ENCODE measurements around the gene LOXL3.

LOXL3 gene

GRCh38 chr2:74512744-74513604 is 40.8 kb downstream of the LOXL3 start:
- TF ChIP-seq ZNF341 (tag by site-specific recombination; IDR thresholded peaks at IDR 0.05; ENCODE audit: low read depth), result no peak
- TF ChIP-seq, protein P1, sequence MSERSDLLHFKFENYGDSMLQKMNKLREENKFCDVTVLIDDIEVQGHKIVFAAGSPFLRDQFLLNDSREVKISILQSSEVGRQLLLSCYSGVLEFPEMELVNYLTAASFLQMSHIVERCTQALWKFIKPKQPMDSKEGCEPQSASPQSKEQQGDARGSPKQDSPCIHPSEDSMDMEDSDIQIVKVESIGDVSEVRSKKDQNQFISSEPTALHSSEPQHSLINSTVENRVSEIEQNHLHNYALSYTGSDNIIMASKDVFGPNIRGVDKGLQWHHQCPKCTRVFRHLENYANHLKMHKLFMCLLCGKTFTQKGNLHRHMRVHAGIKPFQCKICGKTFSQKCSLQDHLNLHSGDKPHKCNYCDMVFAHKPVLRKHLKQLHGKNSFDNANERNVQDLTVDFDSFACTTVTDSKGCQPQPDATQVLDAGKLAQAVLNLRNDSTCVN (tag by site-specific recombination; optimal IDR thresholded peaks at IDR 0.05), result no peak
- TF ChIP-seq ZBTB21 (tag by site-specific recombination; IDR thresholded peaks at IDR 0.05), result no peak
- no peak for TF ChIP-seq ZNF837 (tag by site-specific recombination; IDR thresholded peaks at IDR 0.05)
- no peak for TF ChIP-seq ZNF514 (tag by site-specific recombination; IDR thresholded peaks at IDR 0.05)
- no peak for TF ChIP-seq GFI1B (tag by site-specific recombination; IDR thresholded peaks at IDR 0.05)
- no peak for TF ChIP-seq ZNF214 (tag by site-specific recombination; IDR thresholded peaks at IDR 0.05; ENCODE audit: borderline replicate concordance)
- TF ChIP-seq ZFP69B (tag by site-specific recombination; IDR thresholded peaks at IDR 0.05), result no peak
- TF ChIP-seq YY1 (tag by site-specific recombination; IDR thresholded peaks at IDR 0.05), result no peak
- TF ChIP-seq, protein P2, sequence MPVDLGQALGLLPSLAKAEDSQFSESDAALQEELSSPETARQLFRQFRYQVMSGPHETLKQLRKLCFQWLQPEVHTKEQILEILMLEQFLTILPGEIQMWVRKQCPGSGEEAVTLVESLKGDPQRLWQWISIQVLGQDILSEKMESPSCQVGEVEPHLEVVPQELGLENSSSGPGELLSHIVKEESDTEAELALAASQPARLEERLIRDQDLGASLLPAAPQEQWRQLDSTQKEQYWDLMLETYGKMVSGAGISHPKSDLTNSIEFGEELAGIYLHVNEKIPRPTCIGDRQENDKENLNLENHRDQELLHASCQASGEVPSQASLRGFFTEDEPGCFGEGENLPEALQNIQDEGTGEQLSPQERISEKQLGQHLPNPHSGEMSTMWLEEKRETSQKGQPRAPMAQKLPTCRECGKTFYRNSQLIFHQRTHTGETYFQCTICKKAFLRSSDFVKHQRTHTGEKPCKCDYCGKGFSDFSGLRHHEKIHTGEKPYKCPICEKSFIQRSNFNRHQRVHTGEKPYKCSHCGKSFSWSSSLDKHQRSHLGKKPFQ (tag by site-specific recombination; IDR thresholded peaks at IDR 0.05), result no peak
- no peak for TF ChIP-seq ZNF10 (tag by site-specific recombination; IDR thresholded peaks at IDR 0.05)
- no peak for TF ChIP-seq ZNF621 (tag by site-specific recombination; IDR thresholded peaks at IDR 0.05)
- TF ChIP-seq ZNF48 (tag by site-specific recombination; IDR thresholded peaks at IDR 0.05), result no peak
- TF ChIP-seq ZIC2 (tag by site-specific recombination; IDR thresholded peaks at IDR 0.05), result no peak
- no peak for TF ChIP-seq ZNF138 (tag by site-specific recombination; IDR thresholded peaks at IDR 0.05; ENCODE audit: borderline replicate concordance)
- no peak for TF ChIP-seq ZBTB49 (tag by site-specific recombination; IDR thresholded peaks at IDR 0.05; ENCODE audit: low read depth)
- no peak for TF ChIP-seq ZNF133 (tag by site-specific recombination; IDR thresholded peaks at IDR 0.05)
- no peak for TF ChIP-seq ZNF433 (tag by site-specific recombination; IDR thresholded peaks at IDR 0.05; ENCODE audit: low read depth)
- no peak for TF ChIP-seq GLI2 (tag by site-specific recombination; IDR thresholded peaks at IDR 0.05; ENCODE audit: borderline replicate concordance, low read depth)
- Histone ChIP-seq H3K9me3 (ENCODE audit: control insufficient read depth, insufficient read depth, low read depth, low read length) (no peaks in the 10 kb centered on the region), H3K27ac (ENCODE audit: extremely low read depth, low read depth, low read length) (no peak overlapping the region), H3K4me3 (ENCODE audit: low read depth, low read length) (no peak overlapping the region), H3K4me1 (ENCODE audit: control insufficient read depth, insufficient read depth, low read length) (peaks cover 4% of the 10 kb centered on the region; the same call in 1 of the 2 replicates), H3K36me3 (ENCODE audit: control insufficient read depth in 2 of 2, insufficient read depth in 1 of 2, low read length in 2 of 2) (no peaks in the 10 kb centered on the region)
- POLR2A ChIA-PET, result no interaction called here
- CTCF ChIA-PET, result no interaction called here
